A549 (cell line): Measurements from ENCODE around the gene RCVRN.
A peak's percentile ranks its signal among the peaks of the same experiment; 100 is the strongest.

Experiments
- CEBPB ChIP-seq, 2 experiments: fragments of >200 bp in 1 of 2; sonication (Bioruptor Twin) in 1 of 2; formaldehyde crosslinking in 1 of 2; IDR thresholded peaks; 2 replicates each; pipeline ENCODE4 v1.6.1; 2012 to 2016
- EP300 ChIP-seq, 2 experiments: fragments of >200 bp; sonication (Bioruptor Twin); formaldehyde crosslinking; IDR thresholded peaks; 2 replicates in 1 of 2; 3 replicates in 1 of 2; pipeline ENCODE4 v1.6.1; 2016 to 2017
- POLR2A ChIP-seq: IDR thresholded peaks from 2 replicates; pipeline ENCODE4 v1.6.1; 2012; ENCODE audit warnings: mild to moderate bottlenecking, low read length
- RNF2 ChIP-seq: fragments of 200-600 bp; sonication (generic); IDR thresholded peaks from 2 replicates; pipeline ENCODE4 v1.6.1; 2016; ENCODE audit warnings: low read depth, mild to moderate bottlenecking, antibody characterized with exemption, moderate library complexity, borderline replicate concordance
- SREBF2 ChIP-seq: fragments of 450-650 bp; IDR thresholded peaks from 2 replicates; pipeline ENCODE4 v1.6.1; 2014; ENCODE audit warnings: mild to moderate bottlenecking, moderate library complexity
- TF ChIP-seq, protein P1 (sequence below): fragments of >200 bp; sonication (Bioruptor Twin); formaldehyde crosslinking; IDR thresholded peaks from 3 replicates; pipeline ENCODE4 v1.5.1; 2016
- TF ChIP-seq, protein P2 (sequence below): IDR thresholded peaks from 2 replicates; pipeline ENCODE4 v1.6.1; 2012
- TF ChIP-seq, protein P3 (sequence below): fragments of 200-600 bp; sonication (generic); IDR thresholded peaks from 2 replicates; pipeline ENCODE4 v1.6.1; 2016; ENCODE audit warnings: antibody characterized with exemption, mild to moderate bottlenecking, moderate library complexity

DNA sequence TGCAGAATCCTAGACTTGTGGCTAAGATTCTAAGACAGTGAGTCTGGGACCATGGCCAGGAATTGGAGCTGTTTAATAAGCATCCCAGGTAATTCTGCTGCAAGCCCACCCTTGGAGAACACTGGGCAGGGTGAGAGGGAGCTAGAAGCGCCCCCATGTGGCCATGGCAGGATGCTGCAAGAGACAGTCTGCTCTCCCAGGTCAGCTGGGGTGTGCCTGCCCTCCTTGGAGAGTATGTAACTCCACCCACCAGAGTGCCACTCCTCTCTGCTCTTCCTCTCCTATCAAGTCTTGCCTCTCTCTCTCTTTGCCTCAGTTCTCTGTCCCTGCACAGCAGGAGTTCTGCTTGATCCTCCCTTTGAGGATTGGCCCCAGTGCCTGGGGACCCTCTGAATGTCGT, 14.9 kb downstream of the RCVRN start:
- no peak for TF ChIP-seq SREBF2
- TF ChIP-seq, protein P1, sequence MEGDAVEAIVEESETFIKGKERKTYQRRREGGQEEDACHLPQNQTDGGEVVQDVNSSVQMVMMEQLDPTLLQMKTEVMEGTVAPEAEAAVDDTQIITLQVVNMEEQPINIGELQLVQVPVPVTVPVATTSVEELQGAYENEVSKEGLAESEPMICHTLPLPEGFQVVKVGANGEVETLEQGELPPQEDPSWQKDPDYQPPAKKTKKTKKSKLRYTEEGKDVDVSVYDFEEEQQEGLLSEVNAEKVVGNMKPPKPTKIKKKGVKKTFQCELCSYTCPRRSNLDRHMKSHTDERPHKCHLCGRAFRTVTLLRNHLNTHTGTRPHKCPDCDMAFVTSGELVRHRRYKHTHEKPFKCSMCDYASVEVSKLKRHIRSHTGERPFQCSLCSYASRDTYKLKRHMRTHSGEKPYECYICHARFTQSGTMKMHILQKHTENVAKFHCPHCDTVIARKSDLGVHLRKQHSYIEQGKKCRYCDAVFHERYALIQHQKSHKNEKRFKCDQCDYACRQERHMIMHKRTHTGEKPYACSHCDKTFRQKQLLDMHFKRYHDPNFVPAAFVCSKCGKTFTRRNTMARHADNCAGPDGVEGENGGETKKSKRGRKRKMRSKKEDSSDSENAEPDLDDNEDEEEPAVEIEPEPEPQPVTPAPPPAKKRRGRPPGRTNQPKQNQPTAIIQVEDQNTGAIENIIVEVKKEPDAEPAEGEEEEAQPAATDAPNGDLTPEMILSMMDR = peak; percentile 49
- TF ChIP-seq, protein P2, sequence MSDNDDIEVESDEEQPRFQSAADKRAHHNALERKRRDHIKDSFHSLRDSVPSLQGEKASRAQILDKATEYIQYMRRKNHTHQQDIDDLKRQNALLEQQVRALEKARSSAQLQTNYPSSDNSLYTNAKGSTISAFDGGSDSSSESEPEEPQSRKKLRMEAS = no peak
- no peak for TF ChIP-seq POLR2A
- TF ChIP-seq RNF2 = no peak
- no peak for TF ChIP-seq CEBPB (IDR thresholded peaks at IDR 0.05)
- TF ChIP-seq, protein P3, sequence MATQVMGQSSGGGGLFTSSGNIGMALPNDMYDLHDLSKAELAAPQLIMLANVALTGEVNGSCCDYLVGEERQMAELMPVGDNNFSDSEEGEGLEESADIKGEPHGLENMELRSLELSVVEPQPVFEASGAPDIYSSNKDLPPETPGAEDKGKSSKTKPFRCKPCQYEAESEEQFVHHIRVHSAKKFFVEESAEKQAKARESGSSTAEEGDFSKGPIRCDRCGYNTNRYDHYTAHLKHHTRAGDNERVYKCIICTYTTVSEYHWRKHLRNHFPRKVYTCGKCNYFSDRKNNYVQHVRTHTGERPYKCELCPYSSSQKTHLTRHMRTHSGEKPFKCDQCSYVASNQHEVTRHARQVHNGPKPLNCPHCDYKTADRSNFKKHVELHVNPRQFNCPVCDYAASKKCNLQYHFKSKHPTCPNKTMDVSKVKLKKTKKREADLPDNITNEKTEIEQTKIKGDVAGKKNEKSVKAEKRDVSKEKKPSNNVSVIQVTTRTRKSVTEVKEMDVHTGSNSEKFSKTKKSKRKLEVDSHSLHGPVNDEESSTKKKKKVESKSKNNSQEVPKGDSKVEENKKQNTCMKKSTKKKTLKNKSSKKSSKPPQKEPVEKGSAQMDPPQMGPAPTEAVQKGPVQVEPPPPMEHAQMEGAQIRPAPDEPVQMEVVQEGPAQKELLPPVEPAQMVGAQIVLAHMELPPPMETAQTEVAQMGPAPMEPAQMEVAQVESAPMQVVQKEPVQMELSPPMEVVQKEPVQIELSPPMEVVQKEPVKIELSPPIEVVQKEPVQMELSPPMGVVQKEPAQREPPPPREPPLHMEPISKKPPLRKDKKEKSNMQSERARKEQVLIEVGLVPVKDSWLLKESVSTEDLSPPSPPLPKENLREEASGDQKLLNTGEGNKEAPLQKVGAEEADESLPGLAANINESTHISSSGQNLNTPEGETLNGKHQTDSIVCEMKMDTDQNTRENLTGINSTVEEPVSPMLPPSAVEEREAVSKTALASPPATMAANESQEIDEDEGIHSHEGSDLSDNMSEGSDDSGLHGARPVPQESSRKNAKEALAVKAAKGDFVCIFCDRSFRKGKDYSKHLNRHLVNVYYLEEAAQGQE = no peak
- no peak for TF ChIP-seq EP300 (IDR thresholded peaks at IDR 0.05)
